ENCODE results near the gene DNAJC12.
"Not testable (repeated sequence)": the region's sequence is repeated elsewhere in the genome, so short reads cannot be mapped to it uniquely, and the experiment has no call there.

The DNAJC12 gene
- 0.35 to 4.5 (median 0.49) reads per million in 4 experiments for total RNA-seq

DNA sequence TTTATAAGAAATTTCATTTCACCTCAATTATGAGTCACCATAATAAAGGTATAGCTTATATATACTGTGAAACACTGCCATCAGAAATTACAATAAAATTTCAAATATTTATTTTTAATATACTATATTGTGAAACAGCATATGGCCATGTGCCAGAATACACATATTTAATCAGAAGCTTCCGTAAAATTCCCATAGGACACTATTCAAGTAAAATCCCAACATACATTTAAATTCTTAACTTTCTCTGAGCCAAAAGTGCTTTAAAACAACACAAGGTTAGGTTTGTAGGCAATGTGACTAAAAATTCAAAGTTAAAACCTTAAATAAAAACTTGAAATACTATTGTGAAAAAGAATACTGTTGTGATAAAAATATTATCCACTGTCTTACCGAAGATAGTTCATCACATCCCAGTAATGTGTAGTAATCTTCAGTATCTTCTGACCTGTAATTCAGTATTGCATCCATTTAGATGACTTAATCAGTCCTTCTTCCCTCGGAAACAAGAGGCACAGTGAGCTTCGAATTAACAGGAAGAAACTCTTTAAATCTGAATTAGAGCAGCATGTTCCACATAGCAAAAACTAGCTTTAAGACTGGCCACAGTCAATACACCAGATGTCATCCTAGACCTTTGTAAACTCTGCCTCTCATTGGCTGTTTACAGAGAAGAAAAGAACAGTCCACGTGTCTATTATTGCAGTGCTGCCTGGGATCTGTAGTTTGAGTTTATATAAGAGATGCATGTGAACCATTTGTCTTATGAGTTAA is at the start of gene DNAJC12:
TSS of gene DNAJC12 (minus strand) at position 648 of the 774 bp plus-strand sequence. CDS start at position 471, 177 bp downstream.
- no peak for DNase-seq

DNA sequence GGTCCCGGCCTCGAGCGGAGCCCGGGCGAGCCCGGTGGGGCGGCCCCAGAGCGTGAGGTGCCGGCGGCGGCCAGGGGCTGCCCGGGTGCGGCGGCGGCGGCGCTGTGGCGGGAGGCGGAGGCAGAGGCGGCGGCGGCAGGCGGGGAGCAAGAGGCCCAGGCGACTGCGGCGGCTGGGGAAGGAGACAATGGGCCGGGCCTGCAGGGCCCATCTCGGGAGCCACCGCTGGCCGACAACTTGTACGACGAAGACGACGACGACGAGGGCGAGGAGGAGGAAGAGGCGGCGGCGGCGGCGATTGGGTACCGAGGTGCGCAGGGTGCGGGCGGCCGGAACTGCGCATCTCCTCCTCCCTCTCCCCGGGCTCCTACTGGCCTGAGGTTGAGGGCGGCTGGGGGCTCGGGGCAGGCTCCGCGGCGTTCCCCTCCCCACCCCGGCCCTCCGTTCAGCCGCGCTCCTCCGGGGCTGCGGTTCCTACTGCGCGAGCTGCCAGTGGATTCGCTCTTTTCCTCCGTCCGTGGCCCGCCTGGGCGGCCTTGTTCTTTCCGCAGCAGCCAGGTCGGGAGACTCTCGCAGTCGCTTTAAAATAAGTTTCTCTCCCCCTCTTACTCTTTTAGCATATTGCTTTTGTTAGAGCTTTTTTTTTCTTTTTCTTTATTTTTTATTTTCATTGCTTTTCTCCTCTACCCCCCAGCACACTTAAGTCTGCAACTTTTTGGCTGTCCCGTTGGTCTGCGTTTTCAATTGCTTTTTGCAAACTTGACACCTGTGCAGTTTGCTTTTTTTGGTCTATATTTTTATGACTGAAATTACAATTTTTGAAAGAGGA is 47.1 kb upstream of the DNAJC12 start:
- DNase-seq, result peak; percentile 50

DNA sequence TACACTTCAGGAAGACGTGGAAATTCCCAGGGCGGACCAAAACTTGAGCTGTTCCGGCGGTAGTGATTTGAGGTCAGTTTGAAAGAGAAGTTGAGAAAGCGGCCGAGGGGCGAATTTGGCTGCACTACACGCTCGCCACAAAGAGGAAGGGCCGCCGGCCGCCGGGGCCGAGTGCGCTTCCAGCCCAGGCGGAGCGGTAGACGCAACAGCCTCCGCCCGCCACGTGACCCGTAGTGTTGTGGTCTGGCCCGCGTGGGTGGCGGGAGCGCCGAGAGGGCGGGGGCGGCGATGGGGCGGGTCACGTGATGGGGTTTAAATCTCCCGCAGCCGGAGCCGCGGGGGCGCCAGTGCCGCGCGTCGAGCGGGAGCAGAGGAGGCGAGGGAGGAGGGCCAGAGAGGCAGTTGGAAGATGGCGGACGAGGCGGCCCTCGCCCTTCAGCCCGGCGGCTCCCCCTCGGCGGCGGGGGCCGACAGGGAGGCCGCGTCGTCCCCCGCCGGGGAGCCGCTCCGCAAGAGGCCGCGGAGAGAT is 46.4 kb upstream of the DNAJC12 start, which contains the start of gene SIRT1:
TSS of gene SIRT1 (plus strand) at position 344 of the 529 bp plus-strand sequence. CDS start at position 410, 66 bp downstream.
- DNase-seq, result peak; percentile 90

DNA sequence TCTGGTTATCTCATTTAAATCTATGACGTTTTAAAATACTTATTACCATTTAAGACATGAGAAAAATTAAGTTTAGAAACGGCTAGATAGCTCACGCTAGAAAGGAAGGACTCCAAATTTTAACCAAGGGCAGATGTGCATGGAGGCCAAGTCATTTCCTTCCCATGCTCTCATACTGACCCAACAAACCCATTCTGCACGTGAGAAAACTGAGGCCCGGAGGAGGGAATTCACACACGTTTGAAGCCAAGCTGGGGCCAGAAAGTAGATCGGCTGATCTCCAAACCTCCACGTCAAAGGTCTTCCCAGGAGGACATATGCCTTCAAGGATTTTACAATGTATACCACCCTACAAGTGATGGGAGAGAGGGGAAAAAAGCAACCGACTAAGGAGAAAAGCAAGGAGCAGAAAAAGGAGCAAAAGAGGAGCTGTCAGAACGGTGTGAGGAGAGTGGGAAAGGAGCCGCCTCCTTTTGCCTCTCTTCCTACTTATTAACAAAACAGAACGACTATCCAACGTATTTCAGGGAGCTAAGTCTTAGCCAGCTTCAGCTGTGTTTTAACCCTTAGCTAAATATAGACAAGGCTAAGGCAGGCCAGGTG is 45.8 kb upstream of the DNAJC12 start:
- DNase-seq, result no peak

DNA sequence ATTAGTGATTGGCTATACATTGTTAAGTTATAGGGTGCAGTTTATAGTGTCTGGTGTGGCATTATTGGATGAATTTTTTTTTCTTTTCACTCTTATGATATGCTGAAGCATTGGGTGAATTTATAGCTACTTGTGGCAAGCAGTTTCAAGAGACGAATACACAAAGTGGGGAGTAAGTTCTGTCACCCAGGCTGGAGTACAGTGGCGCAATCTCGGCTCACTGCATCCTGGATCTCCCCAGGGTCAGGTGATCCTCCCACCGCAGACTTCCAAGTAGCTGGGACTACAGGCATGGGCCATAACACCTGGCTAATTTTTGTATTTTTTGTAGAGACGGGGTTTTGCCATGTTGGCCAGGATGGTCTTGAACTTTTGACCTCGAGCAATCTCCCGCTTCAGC is 40.1 kb upstream of the DNAJC12 start:
- DNase-seq, result no peak

DNA sequence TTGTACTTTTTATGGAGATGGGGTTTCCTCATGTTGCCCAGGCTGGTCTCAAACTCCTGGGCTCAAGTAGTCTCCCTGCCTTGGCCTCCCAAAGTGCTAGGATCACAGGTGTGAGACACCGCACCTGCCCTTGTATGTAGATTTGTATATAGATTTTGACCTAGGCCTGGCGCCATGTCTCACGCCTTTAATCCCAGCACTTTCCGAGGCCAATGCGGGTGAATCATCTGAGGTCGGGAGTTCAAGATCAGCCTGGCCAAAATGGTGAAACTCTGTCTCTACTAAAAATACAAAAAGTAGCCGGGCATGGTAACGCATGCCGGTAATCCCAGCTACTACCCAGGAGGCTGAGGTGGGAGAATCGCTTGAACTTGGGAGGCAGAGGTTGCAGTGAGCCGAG is 39.4 kb upstream of the DNAJC12 start:
- not testable (repeated sequence) for DNase-seq

DNA sequence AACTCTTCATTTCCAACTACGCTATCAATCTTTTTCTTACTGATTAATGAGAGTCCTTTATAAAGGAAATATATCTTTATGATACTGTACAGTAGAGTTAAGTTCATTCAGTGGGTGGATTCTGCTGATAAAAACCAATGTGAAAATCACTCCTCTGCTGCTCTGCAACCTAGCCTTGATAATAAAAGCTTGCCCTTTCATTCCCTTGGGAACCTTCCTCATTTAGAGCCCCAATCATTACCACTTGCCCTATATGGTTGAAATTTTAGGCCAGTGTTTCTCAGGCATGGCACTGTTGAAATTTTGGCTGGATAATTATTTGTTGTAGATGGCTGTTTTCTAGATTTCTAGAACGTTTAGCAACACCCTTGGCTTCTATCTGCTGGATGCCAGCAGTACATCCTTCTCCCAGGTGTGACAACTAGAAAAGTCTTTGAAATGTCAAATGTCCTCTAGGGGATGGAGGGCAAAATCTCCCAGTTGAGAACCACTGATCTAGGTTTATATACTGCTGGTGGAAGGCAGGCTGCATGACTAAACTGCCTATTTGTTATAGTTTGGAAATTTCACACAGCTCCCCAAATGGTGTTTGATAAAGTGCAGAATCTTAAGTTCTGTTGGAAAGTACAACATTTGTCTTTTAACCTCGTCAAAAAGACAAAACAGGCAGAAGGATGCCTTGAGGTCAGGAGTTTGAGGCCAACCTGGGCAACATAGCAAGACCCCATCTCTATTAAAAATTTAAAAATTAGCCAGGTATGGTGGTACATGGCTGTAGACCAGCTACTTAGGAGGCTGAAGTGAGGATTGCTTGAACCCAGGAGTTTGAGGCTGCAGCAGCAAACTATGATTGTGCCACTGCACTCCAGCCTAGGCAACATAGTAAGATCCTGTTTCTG is 37.6 kb upstream of the DNAJC12 start:
- DNase-seq, result no peak

DNA sequence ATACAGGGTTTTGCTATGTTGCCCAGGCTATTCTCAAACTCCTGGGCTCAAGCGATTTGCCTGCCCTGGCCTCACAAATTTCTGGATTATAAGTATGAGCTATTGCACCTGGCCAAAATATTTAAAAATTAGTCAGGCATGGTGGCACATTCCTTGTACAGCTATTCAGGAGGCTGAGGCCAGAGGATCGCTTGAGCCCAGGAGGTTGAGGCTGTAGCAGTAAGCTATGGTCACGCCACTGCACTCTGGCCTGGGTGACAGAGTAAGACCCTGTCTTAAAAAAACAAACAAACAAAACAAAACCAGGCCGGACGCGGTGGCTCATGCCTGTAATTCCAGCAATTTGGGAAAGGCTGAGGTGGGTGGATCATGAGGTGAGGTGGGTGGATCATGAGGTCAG is 32.0 kb upstream of the DNAJC12 start:
- DNase-seq, result no peak

DNA sequence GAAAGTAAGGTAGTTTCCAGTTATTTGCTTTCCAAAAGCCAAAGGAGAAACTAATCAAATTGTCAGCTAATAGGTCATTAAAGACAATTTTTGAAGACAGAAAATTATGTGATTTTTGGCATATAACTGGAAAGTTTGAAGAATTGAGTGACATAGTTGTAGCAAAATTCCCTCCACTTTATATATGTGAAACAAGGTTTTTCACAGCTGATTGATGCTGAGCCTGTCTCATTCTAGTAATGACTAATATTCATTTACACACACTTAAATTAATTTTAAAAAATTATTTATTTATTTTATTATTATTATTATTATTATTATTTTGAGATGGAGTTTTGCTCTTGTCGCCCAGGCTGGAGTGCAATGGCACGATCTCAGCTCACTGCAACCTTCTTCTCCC is 30.1 kb upstream of the DNAJC12 start:
- DNase-seq, result no peak

DNA sequence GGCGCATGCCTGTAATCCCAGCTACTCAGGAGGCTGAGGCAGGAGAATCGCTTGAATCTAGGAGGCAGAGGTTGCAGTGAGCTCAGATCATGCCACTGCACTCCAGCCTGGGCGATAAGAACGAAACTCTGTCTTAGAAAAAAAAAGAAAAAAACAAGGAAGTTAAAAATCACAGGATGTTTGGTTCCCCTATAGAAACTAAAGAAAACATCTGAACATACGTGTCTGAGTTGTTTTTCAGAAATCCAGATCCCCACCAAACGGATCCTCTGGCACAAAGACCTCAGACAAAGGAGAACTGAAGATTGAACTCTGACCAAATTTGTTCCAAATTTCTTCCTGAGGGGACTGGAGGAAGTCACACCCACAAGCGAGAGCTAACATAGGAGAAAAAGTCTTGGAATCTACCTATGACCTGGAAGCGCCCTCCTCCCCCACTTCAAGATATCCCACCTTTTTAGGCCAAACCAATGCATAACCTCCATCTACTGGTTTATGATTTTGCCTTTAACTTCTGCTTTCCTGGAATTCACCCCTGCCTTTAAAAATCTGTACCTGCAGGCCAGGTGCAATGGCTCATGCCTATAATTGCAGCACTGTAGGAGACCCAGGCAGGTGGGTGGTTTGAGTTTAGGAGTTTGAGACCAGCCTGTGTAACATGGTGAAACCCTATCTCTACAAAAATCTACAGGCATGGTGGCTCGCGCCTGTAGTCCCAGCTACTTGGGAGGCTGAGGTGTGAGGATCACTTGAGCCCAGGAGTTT is 26.8 kb upstream of the DNAJC12 start:
- no peak for DNase-seq

DNA sequence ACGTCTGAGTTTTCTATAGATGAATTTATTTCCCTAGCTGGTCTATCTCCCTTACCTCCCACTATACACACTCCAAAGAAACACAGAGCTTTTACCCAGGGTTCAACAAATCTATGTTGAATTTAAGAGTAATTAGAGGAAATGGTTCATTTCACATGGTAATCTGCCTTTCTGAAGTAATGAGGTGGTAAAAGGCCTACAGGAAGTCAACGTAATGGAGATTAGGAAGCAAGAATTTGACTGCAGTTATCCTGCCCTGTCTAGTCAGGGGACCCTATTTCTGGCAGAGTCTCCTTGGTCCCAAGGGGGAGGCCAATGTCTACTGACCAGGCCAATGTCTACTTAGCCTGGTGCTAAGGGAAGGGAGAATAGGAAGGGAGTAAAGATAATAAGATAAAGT is 25.1 kb upstream of the DNAJC12 start:
- no peak for DNase-seq

DNA sequence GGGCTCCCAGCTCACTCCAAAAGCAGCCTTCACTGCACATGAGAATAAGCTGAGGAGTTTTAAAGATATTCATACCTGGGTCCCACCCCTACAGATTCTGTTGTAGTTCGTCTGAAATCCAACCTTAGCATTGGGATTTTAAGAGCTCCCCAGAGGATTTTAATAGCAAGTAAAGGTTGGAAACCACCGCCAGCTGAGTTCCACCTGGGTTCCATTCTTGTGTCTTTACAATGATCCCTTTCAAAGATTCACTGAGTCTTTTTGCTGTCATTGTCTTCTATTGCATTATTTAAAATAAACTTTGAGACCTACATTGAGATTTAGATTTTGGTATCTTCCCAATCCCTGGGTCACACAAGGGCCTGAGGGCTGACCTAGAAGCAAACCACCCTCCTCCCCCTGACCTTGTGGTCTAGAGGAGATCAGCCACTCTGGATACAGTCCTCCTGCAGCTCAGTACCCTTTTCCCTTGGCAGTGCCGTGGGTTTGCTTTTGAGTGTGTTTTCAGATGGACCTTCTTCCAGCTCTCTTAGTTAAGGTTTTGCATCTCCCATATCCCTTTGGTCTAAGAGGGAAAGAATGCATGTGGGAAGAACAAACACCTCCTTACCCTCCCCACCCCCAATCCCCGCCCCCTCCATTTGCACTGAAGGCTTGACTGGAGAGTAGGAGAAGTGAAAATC is 23.9 kb upstream of the DNAJC12 start:
- no peak for DNase-seq

DNA sequence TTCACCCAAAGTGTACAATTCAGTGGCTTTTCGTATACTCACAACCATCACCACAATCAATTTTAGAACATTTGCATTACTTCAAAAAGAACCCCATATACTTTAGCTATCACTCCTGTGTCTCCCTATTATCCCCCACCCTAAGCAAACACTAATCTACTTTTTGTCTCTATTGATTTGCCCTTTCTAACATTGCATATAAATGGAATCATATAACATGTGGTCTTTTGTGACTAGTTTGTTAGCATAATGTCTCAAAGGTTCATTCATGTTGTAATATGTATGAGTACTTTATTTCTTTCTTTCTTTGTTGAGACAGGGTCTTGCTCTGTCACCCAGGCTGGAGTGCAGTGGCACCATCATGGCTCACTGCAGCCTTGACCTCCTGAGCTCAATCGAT is 21.0 kb upstream of the DNAJC12 start:
- DNase-seq, result no peak

DNA sequence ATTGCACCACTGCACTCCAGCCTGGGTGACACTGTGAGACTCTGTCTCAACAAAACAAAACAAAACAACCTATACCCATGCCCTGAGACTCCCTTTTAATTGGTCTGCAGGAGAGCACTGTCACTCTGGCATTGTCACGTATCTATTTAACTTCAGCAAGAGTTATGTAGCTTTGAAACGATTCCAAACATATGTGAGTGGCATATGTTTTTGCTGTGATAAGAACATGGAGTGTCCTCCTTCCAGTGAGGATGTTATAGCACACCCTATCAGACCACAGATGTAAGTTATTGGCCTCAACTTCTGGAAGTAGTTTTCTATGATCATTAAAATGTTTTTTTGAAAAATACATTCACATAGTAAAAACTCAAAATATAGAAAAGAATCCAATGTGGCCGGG is 15.5 kb upstream of the DNAJC12 start:
- DNase-seq, result no peak

DNA sequence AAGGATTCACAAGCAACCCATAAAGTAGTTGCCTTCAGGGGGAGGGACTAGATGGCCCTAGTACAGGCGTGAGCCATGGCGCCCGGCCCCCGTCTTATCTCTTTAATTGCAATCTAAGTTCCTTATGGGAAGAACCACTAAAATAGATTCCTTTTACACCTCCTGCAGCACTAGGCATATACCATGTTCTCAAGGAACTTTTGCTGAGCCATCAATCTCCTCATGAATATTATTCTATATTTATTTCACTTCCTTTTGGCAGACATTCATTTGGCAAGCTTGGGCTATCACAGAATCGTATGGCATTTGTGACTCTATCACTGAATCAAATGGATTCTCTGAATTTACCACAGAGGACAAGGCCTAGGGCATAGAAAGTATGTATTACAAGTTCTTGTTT is 14.8 kb upstream of the DNAJC12 start:
- DNase-seq, result no peak

DNA sequence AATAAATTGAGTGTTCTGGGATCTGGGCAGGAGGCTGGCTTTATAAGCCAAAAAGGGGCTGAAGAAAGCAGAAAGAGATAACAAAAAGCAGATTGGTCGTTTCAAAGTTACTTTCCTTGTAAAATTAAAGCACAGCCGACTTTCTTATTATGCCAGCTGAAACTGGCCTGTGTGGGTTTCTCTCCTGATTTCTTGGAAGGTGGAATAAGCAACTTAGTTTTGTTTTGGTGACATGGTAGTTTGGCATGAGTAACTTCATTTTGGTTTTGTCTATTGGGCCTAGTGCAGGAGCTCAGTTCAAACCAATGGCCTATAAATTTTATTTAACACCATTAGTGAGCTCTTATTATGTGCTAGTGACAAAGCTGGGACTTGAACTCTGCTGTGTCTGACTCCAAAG is 13.2 kb upstream of the DNAJC12 start:
- no peak for DNase-seq

DNA sequence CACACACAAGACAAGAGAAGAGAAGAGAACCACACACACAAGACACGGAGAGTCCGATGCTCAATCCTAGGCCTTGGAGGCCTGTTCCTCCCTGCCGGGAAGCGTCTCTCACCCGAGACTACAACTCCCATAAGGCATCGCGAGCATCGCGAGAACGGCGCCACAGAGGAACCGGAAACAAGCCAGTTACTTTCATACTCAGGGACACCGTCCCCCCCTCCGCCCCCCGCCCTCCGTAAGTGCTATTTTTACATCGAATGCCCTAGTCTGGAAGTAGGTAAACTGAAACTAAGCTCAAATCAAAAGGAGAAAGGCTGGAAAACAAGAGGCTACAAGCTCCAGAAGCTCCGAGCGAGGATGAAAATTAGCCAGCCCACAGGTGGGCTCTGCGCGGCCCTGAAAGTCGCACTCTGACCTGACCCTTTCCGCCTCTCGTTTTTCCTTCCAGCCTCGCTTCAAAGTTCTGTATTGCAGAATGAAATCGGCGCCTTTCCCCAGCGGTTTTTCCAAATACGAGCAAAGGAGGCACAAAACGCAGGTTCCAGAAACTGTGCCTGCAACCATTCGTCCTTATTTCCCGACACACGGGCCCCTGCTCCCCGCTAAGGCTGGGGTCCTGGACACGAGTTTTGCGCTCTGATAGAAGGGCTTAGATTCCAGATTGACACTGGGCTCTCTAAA is 11.5 kb upstream of the DNAJC12 start:
- peak; percentile 90 for DNase-seq

DNA sequence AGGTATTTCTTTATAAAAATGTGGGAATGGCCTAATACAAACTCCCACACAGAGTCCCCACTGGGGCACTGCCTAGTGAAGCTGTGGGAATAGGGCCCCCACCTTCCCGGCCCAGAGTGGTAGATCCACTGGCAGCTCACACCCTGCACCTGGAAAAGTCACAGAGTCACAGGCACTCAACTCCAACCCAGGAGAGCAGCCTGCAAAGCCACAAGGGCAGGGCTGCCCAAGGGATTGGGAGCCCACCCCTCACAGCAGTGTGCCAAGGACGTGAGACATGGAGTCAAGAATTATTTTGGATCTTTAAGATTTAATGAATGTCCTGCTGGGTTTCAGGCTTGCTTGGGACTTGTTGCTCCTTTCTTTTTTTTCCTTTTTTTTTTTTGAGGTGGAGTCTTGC is 5.3 kb upstream of the DNAJC12 start:
- no peak for DNase-seq

DNA sequence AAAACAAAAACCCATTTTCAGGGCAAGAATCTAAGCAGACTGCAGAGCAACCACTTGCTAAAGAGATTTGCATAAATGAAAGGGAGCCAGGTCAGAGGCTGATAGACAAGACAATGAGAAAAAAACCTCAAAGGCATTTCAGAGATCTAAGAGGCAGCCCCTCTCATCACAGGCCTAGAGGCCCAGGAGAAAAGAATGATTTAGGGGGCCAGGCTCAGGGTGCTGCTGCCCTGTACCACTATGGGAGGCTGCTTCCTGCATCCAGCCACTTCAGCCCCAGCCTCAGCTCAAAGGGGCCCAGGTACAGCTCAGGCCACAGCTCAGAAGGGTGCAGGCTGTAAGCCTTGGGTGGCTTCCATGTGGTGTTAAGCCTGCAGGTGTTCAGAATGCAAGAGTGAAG is 3.7 kb upstream of the DNAJC12 start:
- DNase-seq, result no peak

DNA sequence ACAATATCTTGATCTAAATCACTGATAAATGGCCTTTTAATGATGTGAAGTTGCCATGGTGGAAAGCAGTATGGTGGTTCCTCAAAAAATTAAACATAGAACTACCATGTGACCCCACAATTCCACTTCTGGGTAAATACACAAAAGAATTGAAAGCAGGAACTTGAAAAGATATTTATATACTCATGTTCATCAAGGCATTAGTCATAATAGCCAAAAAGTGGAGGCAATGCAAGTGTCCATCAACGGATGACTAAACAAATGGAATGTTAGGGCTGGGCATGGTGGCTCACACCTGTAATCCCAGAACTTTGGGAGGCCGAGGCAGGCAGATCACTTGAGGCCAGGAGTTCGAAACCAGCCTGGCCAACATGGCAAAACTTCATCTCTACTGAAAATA is 2.0 kb upstream of the DNAJC12 start:
- DNase-seq, result no peak
